SK-N-SH (cell line): ENCODE results near the gene TGFB1I1.

Experiments
- ELF1 ChIP-seq: IDR thresholded peaks from 2 replicates; pipeline ENCODE4 v1.4.0; 2012
- JUND ChIP-seq: IDR thresholded peaks from 2 replicates; pipeline ENCODE4 v1.4.0; 2012
- RFX5 ChIP-seq: IDR thresholded peaks from 2 replicates; pipeline ENCODE4 v1.6.1; 2012; ENCODE audit warnings: mild to moderate bottlenecking, improper control_type of control experiment, low read length
- SIN3A ChIP-seq: IDR thresholded peaks from 2 replicates; pipeline ENCODE4 v1.6.1; 2012; ENCODE audit warnings: low read depth, mild to moderate bottlenecking, low read length, moderate library complexity, borderline replicate concordance
- SMC3 ChIP-seq: IDR thresholded peaks from 2 replicates; pipeline ENCODE4 v1.6.1; 2012; ENCODE audit warnings: low read depth, low read length, improper control_type of control experiment
- TF ChIP-seq, protein P1 (sequence below): fragments of 200-600 bp; sonication (generic); IDR thresholded peaks from 2 replicates; pipeline ENCODE4 v1.6.1; 2017; ENCODE audit warnings: antibody characterized with exemption, mild to moderate bottlenecking, moderate library complexity

DNA sequence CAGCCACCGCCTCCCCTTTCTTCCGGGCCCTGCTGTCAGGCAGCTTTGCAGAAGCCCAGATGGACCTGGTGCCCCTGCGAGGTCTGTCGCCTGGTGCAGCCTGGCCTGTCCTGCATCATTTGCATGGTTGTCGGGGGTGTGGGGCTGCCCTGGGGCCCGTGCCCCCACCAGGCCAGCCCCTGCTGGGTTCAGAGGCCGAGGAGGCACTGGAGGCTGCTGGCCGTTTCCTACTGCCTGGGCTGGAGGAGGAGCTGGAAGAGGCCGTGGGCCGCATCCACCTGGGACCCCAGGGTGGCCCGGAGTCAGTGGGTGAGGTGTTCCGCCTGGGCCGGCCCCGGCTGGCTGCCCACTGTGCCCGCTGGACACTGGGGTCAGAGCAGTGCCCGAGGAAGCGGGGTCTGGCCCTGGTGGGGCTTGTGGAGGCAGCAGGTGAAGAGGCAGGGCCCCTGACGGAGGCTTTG is 5.5 kb upstream of the TGFB1I1 start:
- TF ChIP-seq, protein P1, sequence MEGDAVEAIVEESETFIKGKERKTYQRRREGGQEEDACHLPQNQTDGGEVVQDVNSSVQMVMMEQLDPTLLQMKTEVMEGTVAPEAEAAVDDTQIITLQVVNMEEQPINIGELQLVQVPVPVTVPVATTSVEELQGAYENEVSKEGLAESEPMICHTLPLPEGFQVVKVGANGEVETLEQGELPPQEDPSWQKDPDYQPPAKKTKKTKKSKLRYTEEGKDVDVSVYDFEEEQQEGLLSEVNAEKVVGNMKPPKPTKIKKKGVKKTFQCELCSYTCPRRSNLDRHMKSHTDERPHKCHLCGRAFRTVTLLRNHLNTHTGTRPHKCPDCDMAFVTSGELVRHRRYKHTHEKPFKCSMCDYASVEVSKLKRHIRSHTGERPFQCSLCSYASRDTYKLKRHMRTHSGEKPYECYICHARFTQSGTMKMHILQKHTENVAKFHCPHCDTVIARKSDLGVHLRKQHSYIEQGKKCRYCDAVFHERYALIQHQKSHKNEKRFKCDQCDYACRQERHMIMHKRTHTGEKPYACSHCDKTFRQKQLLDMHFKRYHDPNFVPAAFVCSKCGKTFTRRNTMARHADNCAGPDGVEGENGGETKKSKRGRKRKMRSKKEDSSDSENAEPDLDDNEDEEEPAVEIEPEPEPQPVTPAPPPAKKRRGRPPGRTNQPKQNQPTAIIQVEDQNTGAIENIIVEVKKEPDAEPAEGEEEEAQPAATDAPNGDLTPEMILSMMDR: no peak
- TF ChIP-seq SMC3 (no peak), JUND (no peak), ELF1 (no peak), RFX5 (no peak), SIN3A (no peak)
